ENCODE measurements around the gene PAX5. TPM values are rescaled to one million over a fixed set of nuclear protein-coding genes. Genes with fewer than 3 reads are reported as not detected.

The PAX5 gene
- total and polyA plus RNA-seq, 2 donors (not counting 1 experiment from before 2014, with no cell fraction given), result 196 to 275 TPM

GRCh38 chr9:36976371-36977030 is 57.6 kb downstream of the PAX5 start:
- CTCF ChIA-PET, result interaction anchor here (0.7 to 2.0 kb wide), 3 partner anchors 20 to 103 kb away, joined by 3 to 7 read pairs (median 4); no protein-coding TSS in a partner anchor
- H3K27me3 ChIP-seq (replicated peaks in 1 of 4; ENCODE audit: control extremely low read depth in 1 of 4, control insufficient read depth in 3 of 4, insufficient read depth in 4 of 4, low read length in 3 of 4), result no peaks in the 10 kb centered on the region
- peaks cover 100% of the 10 kb centered on the region for H3K79me2 ChIP-seq (ENCODE audit: control insufficient read depth, insufficient read depth, low read length)
- POLR2A ChIA-PET, result no interaction called here
- no peaks in the 10 kb centered on the region for H3K9me3 Mint-ChIP-seq (ENCODE audit: insufficient read depth)
- TF ChIP-seq CTCF (IDR thresholded peaks at IDR 0.05), result no peak
- no peak for TF ChIP-seq EZH2 (IDR thresholded peaks at IDR 0.05; ENCODE audit: borderline replicate concordance, insufficient read depth, low read depth, low read length, poor library complexity, severe bottlenecking)
- H2AFZ ChIP-seq (ENCODE audit: insufficient read depth, low read depth, low read length, poor library complexity, severe bottlenecking), result no peak overlapping the region
- H3K4me2 ChIP-seq (replicated peaks; ENCODE audit: low read depth, low read length, poor library complexity, severe bottlenecking), result peak overlapping the region; percentile 10
- no peak overlapping the region for H3K4me3 ChIP-seq (ENCODE audit: control extremely low read depth in 1 of 5, extremely low read depth in 1 of 5, insufficient read depth in 1 of 5, low read depth in 2 of 5, low read length in 4 of 5)
- H3K4me1 ChIP-seq (ENCODE audit: control insufficient read depth in 2 of 2, insufficient read depth in 2 of 2, low read length in 2 of 2), result peaks cover 31 to 61% of the 10 kb centered on the region in 2 donors
- no peak overlapping the region for H3K9ac ChIP-seq (ENCODE audit: low read length)
- 94% methylated on average over 10 of the region's 10 CpGs for WGBS (ENCODE audit: insufficient coverage)
- peaks cover 0 to 88% of the 10 kb centered on the region in 2 experiments for H3K36me3 ChIP-seq (replicated peaks in 1 of 2; ENCODE audit: control extremely low read depth in 1 of 2, control insufficient read depth in 1 of 2, extremely low read depth in 1 of 2, insufficient read depth in 2 of 2, low read length in 1 of 2)
- H3K4me1 Mint-ChIP-seq, result peaks cover 69% of the 10 kb centered on the region
- H3K27ac ChIP-seq (ENCODE audit: low read length in 2 of 2), result peak overlapping the region in 1 of 2 donors; percentile 65
- peaks cover 94% of the 10 kb centered on the region for H4K20me1 ChIP-seq (ENCODE audit: control insufficient read depth, insufficient read depth, low read length, poor library complexity, severe bottlenecking)
- H3K27ac Mint-ChIP-seq, result peak overlapping the region; percentile 70
- intact Hi-C loops (cut with micrococcal nuclease), result no loop called here
- no peaks in the 10 kb centered on the region for H3K27me3 Mint-ChIP-seq
- DNase-seq (no peak), ATAC-seq (ENCODE audit: low read depth) (no peak)
- H3K4me3 Mint-ChIP-seq, result no peak overlapping the region
- no peaks in the 10 kb centered on the region for H3K9me3 ChIP-seq (ENCODE audit: control extremely low read depth in 1 of 3, control insufficient read depth in 2 of 3, insufficient read depth in 1 of 3, low read length in 2 of 3)

- ChIA-PET POLR2A (interaction anchor here (0.6 kb wide), 1 partner anchor 14 kb away, joined by 4 read pairs; no protein-coding TSS in a partner anchor), CTCF (interaction anchor here (0.7 to 2.0 kb wide), 9 partner anchors 9 to 604 kb away, joined by 3 to 10 read pairs (median 3); no protein-coding TSS in a partner anchor)
- Mint-ChIP-seq H3K4me1 (peaks cover 69% of the 10 kb centered on the region), H3K27ac (peak overlapping the region; percentile 87), H3K27me3 (no peaks in the 10 kb centered on the region), H3K9me3 (ENCODE audit: insufficient read depth) (no peaks in the 10 kb centered on the region), H3K4me3 (no peak overlapping the region)
- TF ChIP-seq CTCF (IDR thresholded peaks at IDR 0.05) (no peak), EZH2 (IDR thresholded peaks at IDR 0.05; ENCODE audit: borderline replicate concordance, insufficient read depth, low read depth, low read length, poor library complexity, severe bottlenecking) (no peak)
- WGBS (ENCODE audit: insufficient coverage), result 69% methylated on average over 7 of the region's 7 CpGs
- Histone ChIP-seq H4K20me1 (ENCODE audit: control insufficient read depth, insufficient read depth, low read length, poor library complexity, severe bottlenecking) (peaks cover 93% of the 10 kb centered on the region), H3K9me3 (ENCODE audit: control extremely low read depth in 1 of 3, control insufficient read depth in 2 of 3, insufficient read depth in 1 of 3, low read length in 2 of 3) (no peaks in the 10 kb centered on the region), H3K27me3 (replicated peaks in 1 of 4; ENCODE audit: control extremely low read depth in 1 of 4, control insufficient read depth in 3 of 4, insufficient read depth in 4 of 4, low read length in 3 of 4) (no peaks in the 10 kb centered on the region), H3K4me2 (replicated peaks; ENCODE audit: low read depth, low read length, poor library complexity, severe bottlenecking) (no peak overlapping the region), H3K27ac (ENCODE audit: low read length in 2 of 2) (peak overlapping the region in 1 of 2 donors; percentile 40), H3K36me3 (replicated peaks in 1 of 2; ENCODE audit: control extremely low read depth in 1 of 2, control insufficient read depth in 1 of 2, extremely low read depth in 1 of 2, insufficient read depth in 2 of 2, low read length in 1 of 2) (peaks cover 0 to 78% of the 10 kb centered on the region in 2 experiments), H2AFZ (ENCODE audit: insufficient read depth, low read depth, low read length, poor library complexity, severe bottlenecking) (no peak overlapping the region), H3K4me3 (ENCODE audit: control extremely low read depth in 1 of 5, extremely low read depth in 1 of 5, insufficient read depth in 1 of 5, low read depth in 2 of 5, low read length in 4 of 5) (no peak overlapping the region), H3K79me2 (ENCODE audit: control insufficient read depth, insufficient read depth, low read length) (peaks cover 100% of the 10 kb centered on the region), H3K4me1 (ENCODE audit: control insufficient read depth in 2 of 2, insufficient read depth in 2 of 2, low read length in 2 of 2) (peaks cover 19 to 59% of the 10 kb centered on the region in 2 donors), H3K9ac (ENCODE audit: low read length) (no peak overlapping the region)
- intact Hi-C loops (cut with micrococcal nuclease), result loop anchor here (5.0 kb wide), 1 partner anchor 52 kb away; no protein-coding TSS in a partner anchor
- ATAC-seq (ENCODE audit: low read depth) (no peak), DNase-seq (no peak)
Measured at GRCh38 chr9:36974731-36975130, 59.3 kb downstream of the PAX5 start.

Data from B cell (primary cell).